SU-DHL-6 (cell line): Measurements from ENCODE around the gene RPS6KA2.

Experiments
- H2AFZ ChIP-seq: fragments of 200-600 bp; sonication (generic); 2 replicates; pipeline ENCODE4 v1.6.1; 2014; ENCODE audit warnings: low read depth, mild to moderate bottlenecking, moderate library complexity, mixed read lengths, antibody characterized with exemption, low read length; ENCODE audit not compliant: severe bottlenecking
- H3F3A ChIP-seq: fragments of 200-600 bp; shearing (Covaris generic); 2 replicates; pipeline ENCODE4 v1.6.0; 2016; ENCODE audit warnings: antibody characterized with exemption, mild to moderate bottlenecking; ENCODE audit not compliant: insufficient read depth
- H3K27ac ChIP-seq: fragments of 200-600 bp; sonication (generic); 2 replicates; pipeline ENCODE4 v1.5.1; 2016; ENCODE audit warnings: low read depth, mild to moderate bottlenecking, low read length, moderate library complexity, mixed read lengths
- H3K27me3 ChIP-seq: fragments of 200-600 bp; sonication (generic), shearing (Covaris generic); 2 replicates; pipeline ENCODE4 v1.6.0; 2014; ENCODE audit warnings: mild to moderate bottlenecking, low read length
- H3K36me3 ChIP-seq: fragments of 200-600 bp; sonication (generic); 2 replicates; pipeline ENCODE4 v1.6.1; 2014; ENCODE audit warnings: mild to moderate bottlenecking, low read length, mixed read lengths
- H3K4me2 ChIP-seq: fragments of 300-600, 200-600 bp; shearing (Covaris generic), sonication (generic); 2 replicates; pipeline ENCODE4 v1.6.0; 2014; ENCODE audit warnings: low read length, low read depth, mild to moderate bottlenecking; ENCODE audit not compliant: poor library complexity, severe bottlenecking
- H3K4me3 ChIP-seq: fragments of 200-600 bp; sonication (generic); 2 replicates; pipeline ENCODE4 v1.5.1; 2014; ENCODE audit warnings: antibody characterized with exemption, low read length, mild to moderate bottlenecking, mixed read lengths; ENCODE audit not compliant: insufficient read depth, poor library complexity, severe bottlenecking
- H3K79me2 ChIP-seq: fragments of 200-600 bp; sonication (generic); 2 replicates; pipeline ENCODE4 v1.6.1; 2014; ENCODE audit warnings: mild to moderate bottlenecking, low read length, moderate library complexity; ENCODE audit not compliant: insufficient read depth
- H3K9ac ChIP-seq: fragments of 200-600 bp; sonication (generic); 2 replicates; pipeline ENCODE4 v1.7.0; 2014; ENCODE audit warnings: mild to moderate bottlenecking, low read length
- H3K9me2 ChIP-seq: fragments of 200-600 bp; sonication (generic); replicated peaks from 2 replicates; pipeline ENCODE4 v1.6.1; 2014; ENCODE audit warnings: low read length; ENCODE audit not compliant: insufficient read depth
- H3K9me3 ChIP-seq: fragments of 200-600 bp; sonication (generic); 2 replicates; pipeline ENCODE4 v1.6.1; 2014; ENCODE audit warnings: low read length, mixed read lengths; ENCODE audit not compliant: insufficient read depth
- H4K20me1 ChIP-seq: fragments of 200-600 bp; sonication (generic); 2 replicates; pipeline ENCODE4 v1.6.1; 2014; ENCODE audit warnings: low read depth, mild to moderate bottlenecking, antibody characterized with exemption, low read length, moderate library complexity, mixed read lengths
- CTCF ChIP-seq: fragments of 200-600 bp; sonication (generic); IDR thresholded peaks from one replicate; pipeline ENCODE4 v1.5.1; 2017; ENCODE audit warnings: antibody characterized with exemption, mild to moderate bottlenecking, low read length, moderate library complexity; ENCODE audit not compliant: insufficient read depth, poor library complexity, severe bottlenecking
- EZH2phosphoT487 ChIP-seq: fragments of 200-600 bp; sonication (generic), shearing (Covaris generic); conservative IDR thresholded peaks from 2 replicates; pipeline ENCODE4 v1.6.1; 2018; ENCODE audit warnings: mild to moderate bottlenecking, antibody characterized with exemption, low read length, moderate library complexity, mixed read lengths

The RPS6KA2 gene

GRCh38 chr6:166400181-166400580 is 226.9 kb downstream of the RPS6KA2 start:
- no peaks in the 10 kb centered on the region for H3K9me3 ChIP-seq
- no peak overlapping the region for H2AFZ ChIP-seq
- H3K36me3 ChIP-seq = no peaks in the 10 kb centered on the region
- no peaks in the 10 kb centered on the region for H4K20me1 ChIP-seq
- H3K27me3 ChIP-seq = no peaks in the 10 kb centered on the region
- no peak overlapping the region for H3K9ac ChIP-seq
- no peaks in the 10 kb centered on the region for H3K79me2 ChIP-seq
- no peak overlapping the region for H3K4me3 ChIP-seq
- H3K27ac ChIP-seq = no peak overlapping the region
- H3F3A ChIP-seq = no peaks in the 10 kb centered on the region
- no peak overlapping the region for H3K4me2 ChIP-seq
- TF ChIP-seq EZH2phosphoT487 = no peak
- TF ChIP-seq CTCF = no peak
- no peaks in the 10 kb centered on the region for H3K9me2 ChIP-seq

GRCh38 chr6:166398348-166398747 is 228.7 kb downstream of the RPS6KA2 start:
- no peaks in the 10 kb centered on the region for H4K20me1 ChIP-seq
- TF ChIP-seq CTCF = no peak
- no peak for TF ChIP-seq EZH2phosphoT487
- no peaks in the 10 kb centered on the region for H3K9me3 ChIP-seq
- H3K27me3 ChIP-seq = no peaks in the 10 kb centered on the region
- H3F3A ChIP-seq = no peaks in the 10 kb centered on the region
- no peak overlapping the region for H3K4me3 ChIP-seq
- H3K79me2 ChIP-seq = no peaks in the 10 kb centered on the region
- H3K9ac ChIP-seq = no peak overlapping the region
- no peaks in the 10 kb centered on the region for H3K9me2 ChIP-seq
- H3K4me2 ChIP-seq = no peak overlapping the region
- no peaks in the 10 kb centered on the region for H3K36me3 ChIP-seq
- H2AFZ ChIP-seq = no peak overlapping the region
- no peak overlapping the region for H3K27ac ChIP-seq

DNA sequence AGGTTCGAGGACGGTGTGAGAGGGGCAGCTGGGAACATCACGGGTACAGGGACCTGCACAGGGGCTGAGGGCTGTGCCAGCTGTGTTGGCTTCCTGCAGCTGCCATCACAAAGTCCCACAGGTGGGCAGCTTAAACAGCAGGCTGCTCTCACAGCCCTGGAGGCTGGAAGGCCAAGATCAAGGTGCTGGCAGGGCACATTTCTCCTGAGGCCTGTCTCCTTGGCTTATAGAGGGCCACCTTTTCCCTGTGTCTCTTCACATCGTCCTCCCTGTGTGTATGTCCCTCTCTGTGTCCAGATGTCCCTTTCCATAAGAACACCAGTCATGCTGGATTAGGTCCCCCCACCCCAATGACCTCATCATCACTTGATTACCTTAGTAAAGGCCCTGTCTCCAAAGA is 229.2 kb downstream of the RPS6KA2 start:
- Histone ChIP-seq H3K9me3 (no peaks in the 10 kb centered on the region), H3F3A (no peaks in the 10 kb centered on the region), H3K4me3 (no peak overlapping the region), H3K9ac (no peak overlapping the region), H2AFZ (no peak overlapping the region), H3K79me2 (no peaks in the 10 kb centered on the region), H4K20me1 (no peaks in the 10 kb centered on the region), H3K36me3 (no peaks in the 10 kb centered on the region), H3K27ac (no peak overlapping the region), H3K27me3 (no peaks in the 10 kb centered on the region), H3K9me2 (no peaks in the 10 kb centered on the region), H3K4me2 (no peak overlapping the region)
- no peak for TF ChIP-seq EZH2phosphoT487

DNA sequence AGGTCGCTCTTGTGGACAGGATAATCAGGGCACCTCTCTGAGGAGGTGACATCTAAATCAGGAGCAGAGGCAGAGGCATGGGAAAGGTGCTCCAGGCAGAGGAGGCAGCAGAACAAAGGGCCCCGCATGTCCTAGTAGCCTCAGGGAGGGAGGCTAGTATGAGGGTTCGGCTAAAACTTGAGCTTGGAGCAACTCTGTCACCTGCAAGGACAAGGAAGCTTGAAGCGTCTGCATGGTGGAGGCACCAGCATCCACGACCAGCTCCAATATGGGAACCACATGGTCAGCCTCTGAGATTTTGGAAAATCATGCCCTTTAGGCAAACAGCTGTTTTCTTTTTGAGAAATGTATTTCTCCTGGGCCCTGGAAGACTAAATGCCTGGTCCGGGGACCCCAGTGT is 231.3 kb downstream of the RPS6KA2 start:
- Histone ChIP-seq H3K27me3 (no peaks in the 10 kb centered on the region), H3K27ac (no peak overlapping the region), H3K9ac (no peak overlapping the region), H2AFZ (no peak overlapping the region), H3K9me3 (no peaks in the 10 kb centered on the region), H3K9me2 (no peaks in the 10 kb centered on the region), H3K36me3 (no peaks in the 10 kb centered on the region), H3K79me2 (no peaks in the 10 kb centered on the region), H3K4me2 (no peak overlapping the region), H3K4me3 (no peak overlapping the region), H3F3A (no peaks in the 10 kb centered on the region), H4K20me1 (no peaks in the 10 kb centered on the region)
- no peak for TF ChIP-seq CTCF
- no peak for TF ChIP-seq EZH2phosphoT487
